ENCODE data around the gene KRTAP29-1. TPM values are rescaled to one million over a fixed set of nuclear protein-coding genes. Genes with fewer than 3 reads are reported as not detected.

KRTAP29-1 gene
- total RNA-seq, 3 donors from 2014 or later (not counting 1 experiment from before 2014, with no cell fraction given), result not detected

GRCh38 chr17:41332239-41332638 is 29.6 kb upstream of the KRTAP29-1 start:
- no peaks in the 10 kb centered on the region for H3K36me3 ChIP-seq (ENCODE audit: control insufficient read depth, insufficient read depth, low read length)
- no peaks in the 10 kb centered on the region for H3K9me3 ChIP-seq (ENCODE audit: control insufficient read depth, insufficient read depth, low read length)
- peaks cover 43% of the 10 kb centered on the region for H3K4me1 ChIP-seq (ENCODE audit: control insufficient read depth, insufficient read depth, low read length)
- Mint-ChIP-seq H3K27ac (no peak overlapping the region), H3K4me3 (no peak overlapping the region), H3K36me3 (no peaks in the 10 kb centered on the region), H3K9me3 (no peaks in the 10 kb centered on the region), H3K27me3 (ENCODE audit: low read depth in 2 of 2) (peaks cover 0 to 9% of the 10 kb centered on the region in 2 donors), H3K4me1 (peaks cover 10 to 23% of the 10 kb centered on the region in 2 donors)
- DNase-seq (no peak), ATAC-seq (no peak)
- H3K27me3 ChIP-seq (ENCODE audit: control insufficient read depth, insufficient read depth, low read length), result no peaks in the 10 kb centered on the region
- intact Hi-C loops (cut with micrococcal nuclease), result no loop called here
- 87% methylated on average over 2 of the region's 2 CpGs for WGBS (ENCODE audit: insufficient coverage)
- H3K27ac ChIP-seq (ENCODE audit: low read length), result no peak overlapping the region
- TF ChIP-seq CTCF (IDR thresholded peaks at IDR 0.05), result no peak
- no peak overlapping the region for H3K4me3 ChIP-seq (ENCODE audit: low read length)

DNA sequence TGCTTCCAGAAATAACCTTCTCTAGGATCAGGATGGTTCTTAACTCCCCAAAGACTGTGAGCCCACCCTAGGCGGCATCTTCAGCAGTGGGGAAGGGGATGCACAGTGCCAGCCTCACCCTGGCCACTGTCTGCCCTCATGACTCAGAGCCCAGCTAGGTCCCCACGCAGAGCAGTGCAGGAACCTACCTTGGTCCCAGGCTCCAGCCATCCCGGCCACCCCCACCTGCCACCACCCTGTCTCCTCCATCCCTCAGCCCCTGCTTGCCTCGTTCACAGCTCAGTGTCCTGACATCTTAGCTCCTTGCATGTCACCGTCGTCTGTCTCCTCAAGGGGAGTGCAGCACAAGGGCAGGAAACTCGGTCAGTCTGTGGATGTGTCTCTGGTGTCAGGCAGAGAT is 29.0 kb upstream of the KRTAP29-1 start:
- no peak overlapping the region for H3K27ac Mint-ChIP-seq
- Histone ChIP-seq H3K4me1 (ENCODE audit: control insufficient read depth, insufficient read depth, low read length) (peaks cover 49% of the 10 kb centered on the region), H3K27ac (ENCODE audit: low read length) (no peak overlapping the region), H3K27me3 (ENCODE audit: control insufficient read depth, insufficient read depth, low read length) (no peaks in the 10 kb centered on the region), H3K9me3 (ENCODE audit: control insufficient read depth, insufficient read depth, low read length) (no peaks in the 10 kb centered on the region), H3K4me3 (ENCODE audit: low read length) (no peak overlapping the region), H3K36me3 (ENCODE audit: control insufficient read depth, insufficient read depth, low read length) (no peaks in the 10 kb centered on the region)
- ATAC-seq (no peak), DNase-seq (no peak)
- intact Hi-C loops (cut with micrococcal nuclease), result no loop called here
- H3K27me3 Mint-ChIP-seq (ENCODE audit: low read depth in 2 of 2), result peaks cover 0 to 9% of the 10 kb centered on the region in 2 donors
- H3K36me3 Mint-ChIP-seq, result no peaks in the 10 kb centered on the region
- peaks cover 10 to 23% of the 10 kb centered on the region in 2 donors for H3K4me1 Mint-ChIP-seq
- no peaks in the 10 kb centered on the region for H3K9me3 Mint-ChIP-seq
- 90% methylated on average over 7 of the region's 7 CpGs for WGBS (ENCODE audit: insufficient coverage)
- TF ChIP-seq CTCF (IDR thresholded peaks at IDR 0.05), result no peak
- H3K4me3 Mint-ChIP-seq, result no peak overlapping the region

DNA sequence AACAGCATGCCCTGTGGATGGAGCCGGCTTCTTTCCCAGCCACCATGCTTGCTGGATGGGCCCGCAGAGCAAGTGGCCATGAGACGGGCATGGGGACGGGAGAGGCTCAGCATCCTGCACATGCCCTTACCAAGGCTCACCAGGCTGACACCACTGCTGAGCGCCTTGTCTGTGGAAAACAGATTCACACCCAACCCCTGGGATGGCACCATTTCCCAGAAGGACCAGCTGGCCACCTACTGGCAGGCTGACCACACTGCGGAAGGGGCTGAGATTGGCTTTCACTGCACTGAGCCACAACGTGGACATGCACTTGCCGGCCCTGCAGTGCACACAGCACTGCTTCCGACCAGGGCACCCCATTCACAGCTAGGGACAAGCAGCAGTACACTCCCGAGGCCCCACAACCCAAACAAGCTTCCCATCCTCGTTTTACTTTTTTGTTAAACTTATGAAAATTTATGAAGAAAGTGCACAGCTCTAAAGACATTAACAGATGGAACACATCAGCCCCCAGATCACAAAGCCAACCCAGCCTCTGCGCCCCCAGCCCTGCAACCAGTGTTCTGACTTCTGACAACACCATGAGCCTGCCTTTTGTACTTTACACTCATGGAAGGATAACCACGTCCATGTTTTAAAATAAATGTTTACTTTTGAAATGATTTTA is 26.8 kb upstream of the KRTAP29-1 start:
- H3K4me3 Mint-ChIP-seq, result no peak overlapping the region
- TF ChIP-seq CTCF (IDR thresholded peaks at IDR 0.05), result peak; percentile 17
- H3K4me1 Mint-ChIP-seq, result peaks cover 9 to 10% of the 10 kb centered on the region in 2 donors
- no peak overlapping the region for H3K27ac ChIP-seq (ENCODE audit: low read length)
- intact Hi-C loops (cut with micrococcal nuclease), result loop anchor here (10.0 kb wide), 2 partner anchors 425 to 525 kb away; no protein-coding TSS in a partner anchor
- H3K36me3 Mint-ChIP-seq, result no peaks in the 10 kb centered on the region
- DNase-seq (peak in 1 of 2 donors; percentile 47), ATAC-seq (peak in 1 of 3 donors; percentile 55)
- H3K36me3 ChIP-seq (ENCODE audit: control insufficient read depth, insufficient read depth, low read length), result no peaks in the 10 kb centered on the region
- peaks cover 37% of the 10 kb centered on the region for H3K4me1 ChIP-seq (ENCODE audit: control insufficient read depth, insufficient read depth, low read length)
- H3K4me3 ChIP-seq (ENCODE audit: low read length), result no peak overlapping the region
- 74% methylated on average over 11 of the region's 13 CpGs for WGBS (ENCODE audit: insufficient coverage)
- H3K27me3 Mint-ChIP-seq (ENCODE audit: low read depth in 2 of 2), result peaks cover 0 to 6% of the 10 kb centered on the region in 2 donors
- no peaks in the 10 kb centered on the region for H3K9me3 Mint-ChIP-seq
- no peaks in the 10 kb centered on the region for H3K27me3 ChIP-seq (ENCODE audit: control insufficient read depth, insufficient read depth, low read length)
- no peak overlapping the region for H3K27ac Mint-ChIP-seq
- H3K9me3 ChIP-seq (ENCODE audit: control insufficient read depth, insufficient read depth, low read length), result no peaks in the 10 kb centered on the region
